GM21576 (cell line): ENCODE data around the gene CNKSR3.

Source experiments
- ATAC-seq: cut with Tn5 transposase; IDR thresholded peaks from one replicate; pipeline ENCODE4 v1.9.1; 2021; ENCODE audit warnings: mild to moderate bottlenecking, moderate library complexity; ENCODE audit not compliant: unreplicated experiment

Gene CNKSR3

DNA sequence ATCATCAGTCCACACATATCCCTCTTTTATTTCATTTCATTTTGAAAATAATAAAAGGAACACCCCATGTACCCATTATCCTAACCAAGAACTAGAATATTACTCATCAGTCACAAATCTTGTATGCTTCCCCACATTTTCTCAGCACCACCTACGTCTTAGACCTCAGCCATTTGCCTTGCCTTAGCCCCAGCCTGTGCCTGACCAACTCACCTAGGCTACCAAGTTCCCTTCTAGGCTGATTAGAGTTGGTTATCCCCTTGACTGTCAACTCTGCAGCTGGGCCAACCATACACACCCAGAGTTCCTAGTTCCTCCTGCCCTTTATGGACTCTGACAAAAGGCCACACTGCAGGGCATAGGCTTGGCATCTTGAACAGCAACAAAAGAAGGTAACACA lies 120.5 kb downstream of the CNKSR3 start:
- ATAC-seq, result no peak

DNA sequence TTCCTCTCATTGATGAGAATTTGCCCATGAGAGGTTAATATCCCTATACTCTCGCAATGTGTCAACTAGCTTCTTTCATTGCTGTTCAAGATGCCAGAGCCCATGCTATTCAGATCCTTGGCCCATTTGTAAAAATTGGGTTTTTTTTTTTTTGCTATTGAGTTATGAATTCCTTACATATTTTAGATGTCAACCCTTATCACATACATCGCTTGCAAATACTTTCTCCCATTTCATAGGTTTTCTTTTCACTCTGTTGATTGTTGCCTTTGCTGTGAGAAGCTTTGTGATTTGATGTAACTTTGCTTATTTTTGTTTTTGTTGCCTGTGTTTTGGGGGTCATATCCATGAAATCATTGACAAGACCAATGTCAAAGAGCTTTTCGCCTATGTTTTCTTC lies 121.7 kb downstream of the CNKSR3 start:
- no peak for ATAC-seq

DNA sequence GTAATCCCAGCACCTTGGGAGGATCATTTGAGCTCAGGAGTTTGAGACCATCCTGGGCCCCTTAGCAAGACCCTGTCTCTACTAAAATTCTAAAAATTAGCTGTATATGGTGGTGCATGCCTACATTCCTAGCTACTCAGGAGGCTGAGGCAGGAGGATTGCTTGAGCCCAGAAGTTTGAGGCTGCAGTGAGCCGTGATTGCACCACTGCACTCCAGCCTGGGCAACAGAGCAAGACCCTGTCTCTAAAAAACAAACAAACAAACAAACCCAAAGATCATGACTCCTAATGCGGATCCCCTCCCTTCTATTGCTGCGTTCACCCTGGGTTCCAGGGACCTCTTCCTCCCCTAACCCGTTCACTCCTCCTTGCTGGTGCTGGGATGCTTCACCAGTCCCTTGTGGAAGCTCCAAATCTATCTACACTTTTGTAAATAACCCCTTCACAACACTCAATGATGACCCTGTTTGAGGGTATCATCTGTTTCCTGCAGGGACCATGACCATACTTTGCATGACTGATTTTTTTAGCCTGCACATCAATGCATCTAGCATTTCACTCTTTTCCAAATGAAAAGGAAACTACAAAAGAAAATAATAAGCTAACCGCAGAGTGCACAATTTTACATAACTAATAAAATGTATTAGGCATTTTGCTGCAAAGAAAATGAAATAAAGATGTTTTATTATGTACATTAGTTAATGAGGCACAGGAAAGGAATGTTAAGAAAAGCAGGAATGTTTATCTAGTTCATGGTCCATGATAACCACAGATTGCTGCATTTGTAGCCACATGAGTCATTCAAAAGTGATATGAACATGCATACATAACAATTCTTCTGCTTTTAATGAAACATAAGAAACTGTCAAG lies 123.4 kb downstream of the CNKSR3 start:
- no peak for ATAC-seq

- no peak for ATAC-seq
Observed at GRCh38 chr6:154384191-154384590, 126.3 kb downstream of the CNKSR3 start.

GRCh38 chr6:154383273-154383672 lies 127.2 kb downstream of the CNKSR3 start:
- ATAC-seq, result no peak

- ATAC-seq, result no peak
Observed at GRCh38 chr6:154382740-154383139, 127.7 kb downstream of the CNKSR3 start.

DNA sequence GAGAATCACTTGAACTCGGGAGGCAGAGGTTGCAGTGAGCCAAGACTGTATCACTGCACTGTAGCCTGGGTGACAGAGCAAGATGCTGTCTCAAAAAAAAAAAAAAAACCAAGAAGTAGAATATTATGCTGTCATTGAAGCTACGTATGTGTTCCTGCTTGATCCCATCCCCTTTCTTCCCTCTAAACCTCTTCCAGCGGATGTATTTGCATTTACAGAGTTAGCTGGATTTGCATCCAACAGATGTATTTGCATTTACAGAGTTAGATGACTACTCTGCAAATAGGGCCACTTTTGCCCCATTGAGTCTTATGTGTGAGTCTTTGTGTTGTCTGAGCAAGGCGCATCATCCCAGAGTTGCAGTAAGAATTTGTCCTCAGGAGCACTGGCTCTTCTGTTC lies 128.9 kb downstream of the CNKSR3 start:
- ATAC-seq, result no peak

- ATAC-seq, result no peak
Observed at GRCh38 chr6:154380741-154381140, 129.7 kb downstream of the CNKSR3 start.

DNA sequence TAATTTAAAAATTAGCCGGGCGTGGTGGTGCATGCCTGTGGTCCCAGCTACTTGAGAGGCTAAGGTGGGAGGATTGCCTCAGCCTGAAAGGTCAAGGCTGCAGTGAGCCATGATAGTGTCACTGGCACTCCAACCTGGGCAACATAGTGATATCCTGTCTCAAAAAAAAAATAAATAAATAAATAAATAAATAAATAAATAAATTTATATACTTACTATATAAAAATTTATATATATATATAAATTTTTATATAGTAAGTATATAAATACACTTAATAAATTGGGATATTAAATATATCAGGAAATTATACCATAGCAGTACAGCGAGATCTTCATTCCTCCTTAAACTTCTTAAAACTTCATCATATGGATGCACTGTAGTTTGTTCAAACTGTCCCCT lies 130.9 kb downstream of the CNKSR3 start:
- ATAC-seq, result no peak

DNA sequence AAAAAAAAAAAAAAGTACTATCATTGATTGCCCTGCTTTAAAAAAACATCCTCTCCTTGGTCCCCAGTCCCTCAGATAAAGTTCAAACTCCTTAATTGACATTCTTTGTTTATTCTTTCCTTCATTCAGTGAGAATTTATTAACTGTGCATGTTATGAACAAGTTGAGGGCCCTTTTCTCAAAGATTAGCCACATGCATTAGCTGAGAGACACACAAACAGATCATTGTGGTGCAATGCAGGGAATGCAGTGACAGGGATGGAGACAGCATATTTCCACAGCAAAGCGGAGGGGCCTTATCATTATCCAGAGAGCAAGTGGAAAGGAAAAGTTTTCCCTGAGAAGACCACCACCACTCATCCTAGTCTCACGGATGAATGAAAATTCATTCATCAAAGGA lies 132.0 kb downstream of the CNKSR3 start:
- no peak for ATAC-seq

DNA sequence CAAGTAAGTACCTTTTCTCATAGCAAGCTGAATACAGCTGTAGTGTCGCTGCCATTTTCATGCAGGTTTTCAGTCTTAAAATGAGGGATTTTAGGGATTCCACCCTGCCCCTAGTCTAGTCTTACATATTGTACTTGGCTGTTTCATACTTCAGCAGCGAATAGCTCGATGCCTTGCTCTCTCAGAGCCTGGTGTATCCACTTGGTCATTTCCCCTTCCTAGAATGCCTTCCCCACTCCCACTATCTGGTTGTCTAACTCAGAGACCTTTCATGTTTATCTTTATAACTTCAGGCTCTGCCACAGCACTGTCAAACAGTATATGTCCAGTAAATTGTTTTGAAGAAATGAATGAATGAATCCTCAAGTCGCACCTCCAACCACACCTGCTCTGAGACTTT lies 132.8 kb downstream of the CNKSR3 start:
- ATAC-seq, result no peak

- no peak for ATAC-seq
Observed at GRCh38 chr6:154373971-154374370, 136.5 kb downstream of the CNKSR3 start.

DNA sequence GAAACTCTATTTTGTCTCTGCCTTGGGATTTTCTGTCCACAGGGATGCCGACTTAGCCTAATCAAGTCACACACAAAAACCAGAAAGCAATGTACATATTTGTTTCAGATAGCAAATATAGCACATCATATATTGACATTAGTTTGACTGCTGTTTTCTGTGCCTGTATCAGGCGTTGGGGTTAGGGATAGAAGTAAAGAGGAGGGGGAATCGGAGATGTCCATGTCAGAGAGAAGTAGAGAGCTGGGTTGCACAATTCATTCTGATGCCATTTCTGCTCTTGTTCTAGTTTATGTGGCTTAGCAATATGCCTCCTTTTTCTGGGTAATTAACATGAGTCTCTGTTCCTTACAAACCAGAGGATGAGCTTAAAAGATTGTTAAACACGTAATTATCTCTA lies 139.2 kb downstream of the CNKSR3 start:
- ATAC-seq, result no peak

- ATAC-seq, result peak; percentile 56
Observed at GRCh38 chr6:154370545-154370944, 139.9 kb downstream of the CNKSR3 start.

DNA sequence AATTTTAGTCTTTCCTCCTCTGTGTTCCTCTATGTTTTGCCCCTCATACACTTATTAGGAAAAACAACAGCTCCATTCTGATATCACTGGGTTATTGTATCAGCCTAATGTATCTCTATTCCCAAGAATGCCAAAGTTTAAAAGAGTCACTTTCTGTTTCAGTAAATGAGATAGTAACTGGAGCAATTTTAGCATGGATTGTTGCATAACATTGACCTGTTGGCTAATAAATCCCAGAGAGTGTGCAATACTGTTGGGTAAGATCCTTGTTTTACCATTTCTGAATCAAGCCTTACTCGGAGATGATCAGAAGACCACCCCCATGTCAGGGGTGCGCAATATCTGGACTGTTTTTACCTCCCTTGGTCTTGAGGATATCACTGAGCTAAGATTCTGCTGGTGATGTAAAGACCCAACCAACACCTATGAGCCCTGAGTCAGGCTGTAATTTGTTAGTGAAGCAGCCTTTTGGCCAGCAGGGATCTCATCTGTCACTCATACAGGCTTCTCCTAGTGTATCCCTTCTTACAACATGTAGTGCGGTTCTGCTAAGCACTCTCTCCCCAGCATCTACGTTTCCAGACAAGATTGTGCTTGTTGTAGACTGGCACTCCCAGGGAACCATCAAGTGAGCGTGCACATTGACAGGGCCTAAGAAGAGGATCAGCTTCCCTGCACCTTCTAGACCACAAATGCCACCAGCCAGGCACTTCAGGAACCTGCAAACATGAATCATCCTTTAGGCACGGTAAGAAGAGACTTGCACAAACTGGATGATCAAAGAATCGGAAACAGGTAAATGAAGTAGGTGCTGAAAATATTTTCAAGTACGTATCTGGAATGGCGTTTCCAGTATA lies 142.4 kb downstream of the CNKSR3 start:
- no peak for ATAC-seq

DNA sequence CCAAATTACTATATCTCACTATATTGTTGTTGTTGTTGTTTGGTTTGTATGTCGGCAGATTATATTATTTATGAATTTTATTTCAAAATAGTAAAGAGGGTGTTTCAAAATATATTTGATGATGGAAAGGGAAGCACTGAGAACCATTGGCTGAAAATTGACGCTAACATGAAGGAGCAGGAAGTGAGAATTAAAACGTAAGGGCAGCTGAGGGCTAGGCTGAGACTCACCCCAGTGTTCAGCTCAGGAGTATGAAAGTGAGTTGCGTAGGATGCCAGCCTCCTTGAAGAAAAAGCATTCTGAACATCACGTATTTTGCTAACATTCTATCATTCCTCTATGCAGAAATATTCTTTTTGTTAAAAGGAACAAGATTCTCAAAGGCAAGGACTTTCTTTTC lies 143.1 kb downstream of the CNKSR3 start:
- no peak for ATAC-seq

GRCh38 chr6:154363821-154364220 lies 146.7 kb downstream of the CNKSR3 start:
- ATAC-seq, result no peak

DNA sequence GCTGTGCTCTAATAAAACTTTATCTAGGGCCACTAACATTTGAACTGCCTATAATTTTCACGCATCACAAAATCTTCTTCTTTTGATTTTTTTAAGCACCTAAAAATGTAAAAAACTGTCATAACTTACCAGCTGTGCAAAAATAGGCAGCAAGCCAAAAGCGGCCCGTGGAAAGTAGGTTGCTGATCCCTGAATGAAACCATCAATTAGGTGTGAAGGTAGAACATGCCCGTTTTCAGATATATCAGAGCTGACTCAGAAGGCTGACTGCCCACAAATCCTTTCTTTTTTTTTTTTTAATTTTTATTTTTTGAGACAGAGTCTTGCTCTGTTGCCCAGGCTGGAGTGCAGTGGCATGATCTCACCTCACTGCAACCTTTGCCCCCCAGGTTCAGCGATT lies 149.0 kb downstream of the CNKSR3 start:
- ATAC-seq, result no peak

DNA sequence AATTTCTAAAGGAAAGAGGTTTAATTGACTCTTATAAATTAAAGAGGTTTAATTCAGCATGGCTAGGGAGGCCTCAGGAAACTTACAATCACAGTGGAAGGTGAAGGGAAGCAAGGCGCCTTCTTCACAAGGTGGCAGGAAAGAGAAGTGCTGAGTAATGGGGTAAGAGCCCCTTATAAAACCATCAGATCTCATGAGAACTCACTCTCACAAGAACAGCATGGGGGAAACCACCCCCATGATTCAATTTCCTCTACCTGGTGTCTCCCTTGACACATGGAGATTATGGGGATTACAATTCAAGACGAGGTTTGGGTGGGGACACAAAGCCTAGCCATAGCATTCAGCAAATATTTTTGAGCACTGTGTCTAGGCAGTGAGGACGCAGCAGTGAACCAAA lies 150.0 kb downstream of the CNKSR3 start:
- ATAC-seq, result no peak

DNA sequence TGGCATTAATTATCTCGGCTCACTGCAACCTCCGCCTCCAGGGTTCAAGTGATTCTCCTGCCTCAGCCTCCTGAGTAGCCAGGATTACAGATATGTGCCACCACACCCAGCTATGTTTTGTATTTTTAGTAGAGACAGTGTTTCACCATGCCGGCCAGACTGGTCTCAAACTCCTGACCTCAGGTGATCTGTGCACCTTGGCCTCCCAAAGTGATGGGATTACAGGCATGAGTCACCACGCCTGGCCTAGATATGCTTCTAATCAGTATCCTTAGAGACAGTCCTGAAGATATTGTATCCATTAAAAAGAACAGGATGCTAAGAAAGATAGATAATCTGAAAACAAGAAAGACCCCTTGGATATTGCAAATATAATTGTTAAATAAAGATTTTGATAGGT lies 150.8 kb downstream of the CNKSR3 start:
- ATAC-seq, result no peak

GRCh38 chr6:154359161-154359574 lies 151.3 kb downstream of the CNKSR3 start:
- ATAC-seq, result no peak

DNA sequence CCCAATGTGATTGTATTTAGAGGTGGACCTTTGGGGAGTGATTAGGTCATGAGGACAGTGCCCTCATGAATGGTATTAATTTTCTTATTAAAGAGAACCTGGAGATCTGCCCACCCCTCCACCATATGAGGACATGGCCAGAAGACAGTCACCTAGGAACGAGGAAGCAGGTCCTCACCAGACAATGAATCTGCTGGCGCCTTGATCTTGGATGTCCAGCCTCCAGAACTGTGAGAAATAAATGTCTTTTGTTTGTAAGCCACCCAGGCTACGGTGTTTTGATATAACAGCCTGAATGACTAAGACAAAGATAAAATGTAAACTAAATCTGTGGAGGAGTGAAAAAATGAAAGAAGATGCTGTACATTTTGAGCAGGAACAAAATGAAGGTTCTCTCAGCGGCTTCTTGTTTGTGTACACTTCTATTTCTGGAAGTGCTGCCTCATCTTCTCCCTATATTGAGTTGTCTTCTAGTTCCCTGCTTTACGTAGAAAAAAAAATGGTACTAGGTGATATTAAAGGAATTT lies 152.4 kb downstream of the CNKSR3 start:
- no peak for ATAC-seq
